Smooth muscle cell (in vitro differentiated cells): ENCODE data around the gene APCDD1L. TPM values are rescaled to one million over a fixed set of nuclear protein-coding genes. Genes with fewer than 3 reads are reported as not detected.

ENCODE experiments used
- DNase-seq: peaks from one replicate; lab custom pipeline; 2025; ENCODE audit not compliant: unreplicated experiment; lab: John Stamatoyannopoulos, UW
- H2AFZ ChIP-seq: fragments of 200-600 bp; sonication (generic); 2 replicates; pipeline ENCODE4 v1.6.0; 2016; ENCODE audit warnings: antibody characterized with exemption, low read depth, mild to moderate bottlenecking
- H3F3A ChIP-seq: fragments of 200-600 bp; sonication (generic); 2 replicates; pipeline ENCODE4 v1.6.0; 2017; ENCODE audit warnings: antibody characterized with exemption, low read depth
- H3K27ac ChIP-seq: fragments of 200-600 bp; sonication (generic); 2 replicates; pipeline ENCODE4 v1.5.1; 2016; ENCODE audit warnings: low read depth, mild to moderate bottlenecking
- H3K27me3 ChIP-seq: fragments of 200-600 bp; sonication (generic); 2 replicates; pipeline ENCODE4 v1.6.1; 2016; ENCODE audit warnings: low read depth, mild to moderate bottlenecking
- H3K36me3 ChIP-seq: fragments of 200-600 bp; sonication (generic); 2 replicates; pipeline ENCODE4 v1.5.1; 2016; ENCODE audit warnings: low read depth
- H3K4me1 ChIP-seq: fragments of 200-600 bp; sonication (generic); 2 replicates; pipeline ENCODE4 v1.5.1; 2016; ENCODE audit warnings: low read depth
- H3K4me2 ChIP-seq: fragments of 200-600 bp; sonication (generic); 2 replicates; pipeline ENCODE4 v1.6.0; 2016; ENCODE audit warnings: mild to moderate bottlenecking
- H3K4me3 ChIP-seq: fragments of 200-600 bp; sonication (generic); 2 replicates; pipeline ENCODE4 v1.5.1; 2016; ENCODE audit warnings: mild to moderate bottlenecking
- H3K79me2 ChIP-seq: fragments of 200-600 bp; sonication (generic); 2 replicates; pipeline ENCODE4 v1.6.0; 2016; ENCODE audit warnings: low read depth, mild to moderate bottlenecking
- H3K9ac ChIP-seq: fragments of 200-600 bp; sonication (generic); 2 replicates; pipeline ENCODE4 v1.6.0; 2016; ENCODE audit warnings: low read depth
- H3K9me3 ChIP-seq: fragments of 200-600 bp; sonication (generic); replicated peaks from 2 replicates; pipeline ENCODE4 v1.5.1; 2016; ENCODE audit warnings: low read depth
- H4K20me1 ChIP-seq: fragments of 200-600 bp; sonication (generic); 2 replicates; pipeline ENCODE4 v1.6.0; 2016; ENCODE audit warnings: low read depth
- CTCF ChIP-seq: fragments of 200-600 bp; sonication (generic); IDR thresholded peaks from 2 replicates; pipeline ENCODE4 v1.5.1; 2017; ENCODE audit warnings: borderline replicate concordance, mild to moderate bottlenecking, antibody characterized with exemption; ENCODE audit not compliant: insufficient read depth, poor library complexity, severe bottlenecking
- WGBS: methylation state at CpG from one replicate; pipeline ENCODE4 v1.1.7; 2016; ENCODE audit warnings: low lambda C conversion rate; 5-methylcytosine and 5-hydroxymethylcytosine counted together
- polyA plus RNA-seq: library from polyadenylated mRNA; unstranded; fragments of >200 nt; fragmentation: Nextera tagmentation; extraction: Ambion mirVana; gene quantifications from 2 replicates; pipeline ENCODE4 v1.2.1, GENCODE V29; 2016
- total RNA-seq: library from RNA; depleted of rRNA; stranded (reverse); fragments of >200 nt; gene quantifications from 2 replicates; pipeline ENCODE4 v1.2.3, GENCODE V29; 2014

APCDD1L gene
- total and polyA plus RNA-seq, 2 experiments from 2014 or later = 9.4 to 18.3 TPM

GRCh38 chr20:58547623-58548475 lies 32.6 kb upstream of the APCDD1L start:
- Histone ChIP-seq H3K9ac (no peak overlapping the region), H4K20me1 (no peaks in the 10 kb centered on the region), H3K4me1 (peaks cover 18% of the 10 kb centered on the region), H3K27ac (no peak overlapping the region), H3K36me3 (no peaks in the 10 kb centered on the region), H3K79me2 (no peaks in the 10 kb centered on the region), H3K9me3 (no peaks in the 10 kb centered on the region), H3K4me2 (peak overlapping the region; percentile 25), H2AFZ (no peak overlapping the region), H3K4me3 (no peak overlapping the region), H3K27me3 (no peaks in the 10 kb centered on the region), H3F3A (no peaks in the 10 kb centered on the region)
- no peak for DNase-seq
- 68% methylated on average over 11 of the region's 11 CpGs for WGBS
- no peak for TF ChIP-seq CTCF

GRCh38 chr20:58546756-58547622 lies 31.8 kb upstream of the APCDD1L start:
- peak overlapping the region; percentile 25 for H3K4me2 ChIP-seq
- no peaks in the 10 kb centered on the region for H3F3A ChIP-seq
- H2AFZ ChIP-seq = no peak overlapping the region
- DNase-seq = no peak
- H3K9me3 ChIP-seq = no peaks in the 10 kb centered on the region
- H3K79me2 ChIP-seq = no peaks in the 10 kb centered on the region
- 50% methylated on average over 19 of the region's 19 CpGs for WGBS
- no peaks in the 10 kb centered on the region for H3K36me3 ChIP-seq
- no peak overlapping the region for H3K4me3 ChIP-seq
- peak overlapping the region; percentile 44 for H3K27ac ChIP-seq
- H3K9ac ChIP-seq = no peak overlapping the region
- no peaks in the 10 kb centered on the region for H4K20me1 ChIP-seq
- no peak for TF ChIP-seq CTCF
- H3K27me3 ChIP-seq = no peaks in the 10 kb centered on the region
- peaks cover 18% of the 10 kb centered on the region for H3K4me1 ChIP-seq

GRCh38 chr20:58546416-58546711 lies 31.2 kb upstream of the APCDD1L start:
- no peak for DNase-seq
- H3K79me2 ChIP-seq = no peaks in the 10 kb centered on the region
- peaks cover 3% of the 10 kb centered on the region for H3F3A ChIP-seq
- H3K27ac ChIP-seq = peak overlapping the region; percentile 44
- no peak overlapping the region for H3K9ac ChIP-seq
- H3K4me1 ChIP-seq = peaks cover 18% of the 10 kb centered on the region
- 93% methylated on average over 5 of the region's 5 CpGs for whole genome bisulfite sequencing
- no peak overlapping the region for H3K4me2 ChIP-seq
- no peak overlapping the region for H3K4me3 ChIP-seq
- no peaks in the 10 kb centered on the region for H3K27me3 ChIP-seq
- no peaks in the 10 kb centered on the region for H3K9me3 ChIP-seq
- H3K36me3 ChIP-seq = no peaks in the 10 kb centered on the region
- H2AFZ ChIP-seq = no peak overlapping the region
- TF ChIP-seq CTCF = no peak
- H4K20me1 ChIP-seq = no peaks in the 10 kb centered on the region
